K562 (cell line): ENCODE results near the gene GPR35. TPM values are rescaled to one million over a fixed set of nuclear protein-coding genes. Genes with fewer than 3 reads are reported as not detected.

Experiments
- ATAC-seq: fragments of 200-7000 bp; cut with Tn5 transposase; 3 replicates; pipeline ENCODE4 v1.9.1; 2020; ENCODE audit warnings: moderate library complexity
- BruUV-seq: library from RNA; stranded (reverse); fragments of 400-500 nt; replicated peaks from 2 replicates; lab custom pipeline; 2021; lab: Mats Ljungman, UMichigan
- CTCF ChIA-PET: fragments of 300-600 bp; formaldehyde crosslinking; extraction: SDS; loops from one replicate; lab custom pipeline; 2021; ENCODE audit warnings: low intra/inter-chr PET ratio; lab: Yijun Ruan, JAX
- POLR2A ChIA-PET: fragments of 300-600, 350-650 bp; sonication (Branson Sonifier 250); formaldehyde crosslinking; extraction: SDS; loops from one replicate; lab custom pipeline; 2021; ENCODE audit warnings: antibody characterized with exemption, inconsistent platforms; lab: Yijun Ruan, JAX
- DNase-seq, 4 experiments: peaks; one replicate each; pipeline versions ENCODE4 v3.0.0 to v3.0.0-alpha.2; 2011 to 2018; ENCODE audit warnings: low spot score in 3 of 4, mixed read lengths in 3 of 4; ENCODE audit errors: extremely low read depth in 1 of 4
- FAIRE-seq: peaks from 2 replicates; lab custom pipeline; 2011; peaks lifted over from hg19 to GRCh38; lab: Jason Lieb, UNC
- H2AFZ ChIP-seq: 2 replicates; pipeline ENCODE4 v1.6.0; 2011; ENCODE audit warnings: low read depth, low read length, control low read depth, inconsistent platforms
- H3K27ac ChIP-seq: fragments of 200-600 bp; 3 replicates; pipeline ENCODE4 v1.8.0; 2011; ENCODE audit warnings: low read depth, mild to moderate bottlenecking, control low read depth, inconsistent platforms, low read length, moderate library complexity, mixed read lengths; ENCODE audit errors: extremely low read depth
- H3K27me3 ChIP-seq, 2 experiments: fragments of 300-600 bp in 1 of 2; 2 replicates in 1 of 2; 3 replicates in 1 of 2; pipeline versions ENCODE4 v1.6.0 to v1.8.0; 2011; ENCODE audit warnings: inconsistent platforms in 2 of 2, low read length in 2 of 2, mild to moderate bottlenecking in 1 of 2, mixed read lengths in 1 of 2, moderate library complexity in 1 of 2; ENCODE audit not compliant: control insufficient read depth in 2 of 2, insufficient read depth in 2 of 2
- H3K36me3 ChIP-seq: fragments of 300-600 bp; 3 replicates; pipeline ENCODE4 v1.8.0; 2011; ENCODE audit warnings: mild to moderate bottlenecking, low read length, inconsistent platforms; ENCODE audit not compliant: control insufficient read depth, insufficient read depth
- H3K4me1 ChIP-seq, 2 experiments: fragments of 200-600 bp in 1 of 2; replicated peaks in 1 of 2; 2 replicates in 1 of 2; 3 replicates in 1 of 2; pipeline versions ENCODE4 v1.5.1 to v1.8.0; 2011; ENCODE audit warnings: inconsistent platforms in 2 of 2, low read length in 2 of 2, mild to moderate bottlenecking in 1 of 2, mixed read lengths in 1 of 2, moderate library complexity in 1 of 2; ENCODE audit not compliant: control insufficient read depth in 2 of 2, insufficient read depth in 2 of 2
- H3K4me2 ChIP-seq: 2 replicates; pipeline ENCODE4 v1.6.1; 2011; ENCODE audit warnings: low read length, control low read depth, inconsistent platforms, mixed read lengths; ENCODE audit not compliant: insufficient read depth
- H3K4me3 ChIP-seq: fragments of 200-600 bp; sonication (generic), shearing (Covaris generic); 2 replicates; pipeline ENCODE4 v1.5.1; 2016; ENCODE audit warnings: control low read depth, inconsistent platforms
- H3K79me2 ChIP-seq: fragments of 200-600 bp; 3 replicates; pipeline ENCODE4 v1.8.0; 2011; ENCODE audit warnings: low read length, inconsistent platforms; ENCODE audit not compliant: control insufficient read depth, insufficient read depth
- H3K9ac ChIP-seq, 2 experiments: 2 replicates each; pipeline versions ENCODE4 v1.6.0 to v1.6.1; 2011; ENCODE audit warnings: low read depth in 2 of 2, low read length in 2 of 2, control low read depth in 1 of 2, inconsistent platforms in 1 of 2, mild to moderate bottlenecking in 1 of 2, mixed read lengths in 1 of 2; ENCODE audit not compliant: insufficient read depth in 1 of 2
- H3K9me1 ChIP-seq: one replicate; pipeline ENCODE4 v1.6.0; 2011; ENCODE audit warnings: inconsistent platforms, mild to moderate bottlenecking, low read length, moderate library complexity; ENCODE audit not compliant: control insufficient read depth, insufficient read depth
- H3K9me3 ChIP-seq: replicated peaks from 2 replicates; pipeline ENCODE4 v1.5.1; 2011; ENCODE audit warnings: low read depth, low read length, inconsistent platforms; ENCODE audit not compliant: control insufficient read depth, insufficient read depth
- H4K20me1 ChIP-seq: replicated peaks from 2 replicates; pipeline ENCODE4 v1.6.1; 2011; ENCODE audit warnings: low read length, inconsistent platforms, mixed read lengths; ENCODE audit not compliant: control insufficient read depth, insufficient read depth
- BACH1 ChIP-seq: fragments of 200-800 bp; sonication (Bioruptor generic); IDR thresholded peaks from 2 replicates; pipeline ENCODE4 v1.6.1; 2016; ENCODE audit warnings: missing genetic modification characterization, missing compliant biosample characterization
- DNMT1 ChIP-seq: fragments of 450-650 bp; IDR thresholded peaks from 2 replicates; pipeline ENCODE4 v1.6.1; 2016; ENCODE audit warnings: antibody characterized with exemption, mild to moderate bottlenecking
- ETV1 ChIP-seq: fragments of 450-650 bp; conservative IDR thresholded peaks from 2 replicates; pipeline ENCODE4 v1.6.1; 2016; ENCODE audit warnings: missing genetic modification characterization, control low read depth, low read depth, missing compliant biosample characterization
- HNRNPUL1 ChIP-seq: fragments of 200-400 bp; formaldehyde crosslinking; IDR thresholded peaks from 2 replicates; pipeline ENCODE4 v1.6.1; 2017; ENCODE audit warnings: low read length
- POLR2G ChIP-seq: fragments of 200-400 bp; formaldehyde crosslinking; IDR thresholded peaks from 2 replicates; pipeline ENCODE4 v1.6.1; 2017; ENCODE audit warnings: low read depth, mild to moderate bottlenecking, antibody characterized with exemption, low read length, moderate library complexity
- SMARCA5 ChIP-seq: fragments of 450-650 bp; IDR thresholded peaks from 2 replicates; pipeline ENCODE4 v1.6.1; 2016
- SOX6 ChIP-seq: fragments of 450-650 bp; IDR thresholded peaks from 2 replicates; pipeline ENCODE4 v1.6.1; 2014; ENCODE audit warnings: mild to moderate bottlenecking
- TAF9B ChIP-seq: fragments of 450-650 bp; IDR thresholded peaks from 2 replicates; pipeline ENCODE4 v1.6.1; 2018; ENCODE audit warnings: mild to moderate bottlenecking; ENCODE audit not compliant: partially characterized antibody
- TEAD4 ChIP-seq, 2 experiments: sonication (generic) in 1 of 2; formaldehyde crosslinking in 1 of 2; IDR thresholded peaks; 2 replicates each; pipeline versions ENCODE4 v1.6.1 to v1.8.0; 2012 to 2022; ENCODE audit warnings: borderline replicate concordance in 1 of 2, inconsistent platforms in 1 of 2, low read length in 1 of 2, mild to moderate bottlenecking in 1 of 2, missing genetic modification reagents in 1 of 2
- YY1 ChIP-seq, 3 experiments: IDR thresholded peaks; 2 replicates each; pipeline ENCODE4 v1.6.1; 2011; ENCODE audit warnings: low read length in 2 of 3, mild to moderate bottlenecking in 2 of 3, moderate library complexity in 2 of 3, borderline replicate concordance in 1 of 3, control low read depth in 1 of 3, low read depth in 1 of 3; ENCODE audit not compliant: insufficient read depth in 3 of 3, insufficient replicate concordance in 2 of 3, control insufficient read depth in 1 of 3, insufficient read length in 1 of 3; ENCODE audit errors: extremely low read depth in 1 of 3
- ZC3H4 ChIP-seq: sonication (generic); formaldehyde crosslinking; IDR thresholded peaks from 2 replicates; pipeline ENCODE4 v1.9.0; 2021; ENCODE audit warnings: missing genetic modification reagents, borderline replicate concordance
- ZKSCAN1 ChIP-seq: fragments of 150-350 bp; IDR thresholded peaks from 2 replicates; pipeline ENCODE4 v1.6.1; 2016; ENCODE audit warnings: low read depth, low read length
- WGBS: fragments of 100-300 bp; shearing (Covaris generic); methylation state at CpG from one replicate; pipeline ENCODE4 v1.1.6; 2016; ENCODE audit warnings: low coverage, mixed read lengths; ENCODE audit not compliant: insufficient coverage; ENCODE audit errors: missing lambda C conversion rate; 5-methylcytosine and 5-hydroxymethylcytosine counted together
- in situ Hi-C: fragments of 300-500 bp; cut with MboI; formaldehyde crosslinking; loops from 4 replicates; pipeline ENCODE4 v1.15.0; 2018; ENCODE audit warnings: inconsistent platforms, mixed read lengths
- intact Hi-C: fragments of 100-400 bp; cut with micrococcal nuclease; formaldehyde crosslinking; loops from 2 replicates; pipeline ENCODE4 v1.14.2; 2022
- polyA plus RNA-seq, 8 experiments: library from polyadenylated mRNA; depleted of rRNA in 4 of 8; stranded (reverse) in 5 of 8; unstranded in 3 of 8; fragments of >200 nt; fragmentation: Nextera tagmentation in 2 of 8; fragmentation: Illumina TruSeq in 1 of 8; extraction: Ambion mirVana in 2 of 8; extraction: Trizol in 1 of 8; gene quantifications; 2 replicates each; pipeline versions ENCODE4 v1.2.1 to v1.2.3, GENCODE V29; 2011 to 2014; ENCODE audit warnings: inconsistent platforms in 1 of 8, missing spikeins in 1 of 8
- total RNA-seq, 7 experiments: library from RNA; depleted of rRNA in 6 of 7; stranded (reverse); fragments of >200 nt in 6 of 7; fragmentation: Illumina TruSeq in 2 of 7; extraction: Trizol in 2 of 7; gene quantifications; 2 replicates each; pipeline versions ENCODE4 v1.2.1 to v1.2.3, GENCODE V29; 2011 to 2021; ENCODE audit warnings: low replicate concordance in 1 of 7
- TF ChIP-seq, protein P1 (sequence below): sonication (generic); formaldehyde crosslinking; IDR thresholded peaks from 2 replicates; pipeline ENCODE4 v1.9.0; 2022; ENCODE audit warnings: mild to moderate bottlenecking, missing genetic modification reagents

The GPR35 gene
- total and polyA plus RNA-seq, 9 of the 15 experiments (the other 6 are each of a cell fraction or from before 2014, with no cell fraction given), result 0.04 to 0.50 (median 0.29) TPM; not detected in 3

DNA sequence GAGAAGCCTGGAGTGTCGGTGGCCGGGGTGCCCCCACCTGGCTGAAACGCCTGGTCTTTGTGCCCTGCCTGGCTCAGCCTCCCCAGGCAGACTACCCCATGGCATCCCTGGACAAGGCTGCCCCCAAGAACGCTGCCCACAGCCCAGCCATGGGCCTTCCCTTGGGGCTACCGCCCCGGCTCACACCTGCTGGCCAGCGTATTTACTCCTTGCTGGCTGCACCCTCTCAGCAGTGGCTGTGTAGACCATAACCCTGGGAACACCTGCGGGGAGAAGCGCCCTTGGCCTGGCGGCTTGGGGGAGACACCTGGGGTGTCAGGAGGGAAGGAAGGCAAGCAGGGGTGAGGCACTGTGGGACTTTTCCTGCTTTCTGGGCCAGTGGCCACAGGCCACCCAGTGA lies 21.4 kb upstream of the GPR35 start:
- peak; percentile 18 for ATAC-seq
- BruUV-seq, result no TSS peak
- in situ Hi-C loops (no loop called here), intact Hi-C loops (loop anchor here (1.0 kb wide), 1 partner anchor 38 kb away; no protein-coding TSS in a partner anchor)
- Histone ChIP-seq H3K36me3 (no peaks in the 10 kb centered on the region), H3K9ac (peak overlapping the region in 1 of 2 experiments; percentile 80; a peak in 2 of 4 replicates), H4K20me1 (no peaks in the 10 kb centered on the region), H3K4me1 (peaks cover 4 to 29% of the 10 kb centered on the region in 2 experiments; a peak in 3 of 5 replicates), H3K27ac (no peak overlapping the region), H2AFZ (0 out of 2 replicates have a peak overlapping the region, but pooled peaks have one; percentile 9), H3K9me3 (no peaks in the 10 kb centered on the region), H3K4me2 (no peak overlapping the region), H3K9me1 (no peaks in the 10 kb centered on the region), H3K4me3 (no peak overlapping the region), H3K27me3 (no peaks in the 10 kb centered on the region), H3K79me2 (no peaks in the 10 kb centered on the region)
- POLR2A ChIA-PET, result interaction anchor here (0.6 to 0.7 kb wide), 3 partner anchors 41 to 1323 kb away, joined by 3 to 4 read pairs (median 3); no protein-coding TSS in a partner anchor
- no peak for DNase-seq
- CTCF ChIA-PET, result no interaction called here
- WGBS, result 67% methylated on average over 1 of the region's 10 CpGs
- FAIRE-seq, result no peak
- peak; percentile 16; the same call in 1 of the 2 replicates for TF ChIP-seq POLR2G
- TF ChIP-seq DNMT1, result no peak

DNA sequence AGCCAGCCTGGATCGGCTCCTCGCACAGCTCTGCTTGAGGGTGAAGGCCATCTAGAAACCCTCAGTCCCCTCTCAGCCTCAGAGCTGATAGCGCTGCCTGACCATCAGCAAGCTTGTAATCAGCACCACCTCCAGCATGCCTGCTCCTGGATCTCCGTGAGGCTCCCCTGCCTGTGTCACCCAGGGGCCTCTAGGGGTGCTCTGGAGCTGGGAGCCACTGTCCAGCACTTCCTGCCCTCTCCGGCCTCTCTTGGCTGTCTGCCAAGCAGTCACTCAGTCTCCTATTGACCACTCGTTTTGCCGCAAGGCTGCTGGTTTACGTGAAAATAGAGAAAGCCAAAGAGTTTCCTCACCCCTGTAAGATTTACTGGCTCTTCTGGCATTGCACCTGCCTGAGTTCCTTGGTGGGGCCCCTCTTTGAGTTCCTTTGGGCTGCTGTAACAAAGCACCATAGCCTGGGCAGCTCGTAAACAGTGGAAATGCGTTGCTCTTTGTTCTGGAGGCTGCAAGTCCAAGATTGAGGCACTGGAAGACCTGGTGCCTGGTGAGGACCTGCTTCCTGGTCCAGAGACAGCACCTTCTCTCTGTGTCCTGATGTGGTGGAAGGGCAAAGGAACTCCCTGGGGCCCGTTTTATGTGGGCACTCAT lies 20.9 kb upstream of the GPR35 start:
- WGBS, result 10% methylated on average over 9 of the region's 11 CpGs
- Histone ChIP-seq H3K79me2 (no peaks in the 10 kb centered on the region), H3K27me3 (no peaks in the 10 kb centered on the region), H2AFZ (peak overlapping the region; percentile 84), H3K9ac (peak overlapping the region; percentile 26 to 80; a peak in 2 of 4 replicates), H3K9me1 (no peaks in the 10 kb centered on the region), H3K4me2 (peak overlapping the region; percentile 50), H3K27ac (peak overlapping the region; percentile 42; the same call in 1 of the 3 replicates), H3K4me1 (peaks cover 4 to 29% of the 10 kb centered on the region in 2 experiments; a peak in 3 of 5 replicates), H3K4me3 (no peak overlapping the region), H3K9me3 (no peaks in the 10 kb centered on the region), H4K20me1 (no peaks in the 10 kb centered on the region), H3K36me3 (no peaks in the 10 kb centered on the region)
- ChIA-PET CTCF (no interaction called here), POLR2A (interaction anchor here (0.6 to 0.7 kb wide), 5 partner anchors 42 to 1323 kb away, joined by 3 to 4 read pairs (median 3); no protein-coding TSS in a partner anchor)
- no TSS peak for BruUV-seq
- ATAC-seq, result peak; percentile 100
- intact Hi-C loops (loop anchor here (1.0 kb wide), 1 partner anchor 38 kb away; no protein-coding TSS in a partner anchor), in situ Hi-C loops (no loop called here)
- FAIRE-seq, result peak; percentile 95
- peak; percentile 88 to 93 (median 90) for DNase-seq
- TF ChIP-seq ZC3H4 (CRISPR knock-in tag) (no peak), SOX6 (peak; percentile 64), HNRNPUL1 (no peak), TEAD4 (IDR thresholded peaks at IDR 0.05; ENCODE audit: low read length) (peak; percentile 9; the same call in 1 of the 2 replicates), TEAD4 (CRISPR knock-in tag; IDR thresholded peaks at IDR 0.05; ENCODE audit: borderline replicate concordance) (no peak), SMARCA5 (no peak), BACH1 (tag) (no peak), ZKSCAN1 (no peak), YY1 (IDR thresholded peaks at IDR 0.05; ENCODE audit: borderline replicate concordance in 1 of 3, control insufficient read depth in 1 of 3, extremely low read depth in 1 of 3, insufficient read depth in 3 of 3, insufficient read length in 1 of 3, insufficient replicate concordance in 2 of 3, low read depth in 1 of 3, low read length in 2 of 3) (no peak), TAF9B (no peak), ETV1 (tag) (peak; percentile 89)
- TF ChIP-seq, protein P1, sequence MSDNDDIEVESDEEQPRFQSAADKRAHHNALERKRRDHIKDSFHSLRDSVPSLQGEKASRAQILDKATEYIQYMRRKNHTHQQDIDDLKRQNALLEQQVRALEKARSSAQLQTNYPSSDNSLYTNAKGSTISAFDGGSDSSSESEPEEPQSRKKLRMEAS (CRISPR knock-in tag), result peak; percentile 17; the same call in 1 of the 2 replicates
